ENCODE data around the gene SEC14L6. TPM values are rescaled to one million over a fixed set of nuclear protein-coding genes. Genes with fewer than 3 reads are reported as not detected.

SEC14L6 gene
- total and polyA plus RNA-seq, 9 of the 15 experiments (the other 6 are each of a cell fraction or from before 2014, with no cell fraction given): 0.29 to 6.1 (median 1.9) TPM

DNA sequence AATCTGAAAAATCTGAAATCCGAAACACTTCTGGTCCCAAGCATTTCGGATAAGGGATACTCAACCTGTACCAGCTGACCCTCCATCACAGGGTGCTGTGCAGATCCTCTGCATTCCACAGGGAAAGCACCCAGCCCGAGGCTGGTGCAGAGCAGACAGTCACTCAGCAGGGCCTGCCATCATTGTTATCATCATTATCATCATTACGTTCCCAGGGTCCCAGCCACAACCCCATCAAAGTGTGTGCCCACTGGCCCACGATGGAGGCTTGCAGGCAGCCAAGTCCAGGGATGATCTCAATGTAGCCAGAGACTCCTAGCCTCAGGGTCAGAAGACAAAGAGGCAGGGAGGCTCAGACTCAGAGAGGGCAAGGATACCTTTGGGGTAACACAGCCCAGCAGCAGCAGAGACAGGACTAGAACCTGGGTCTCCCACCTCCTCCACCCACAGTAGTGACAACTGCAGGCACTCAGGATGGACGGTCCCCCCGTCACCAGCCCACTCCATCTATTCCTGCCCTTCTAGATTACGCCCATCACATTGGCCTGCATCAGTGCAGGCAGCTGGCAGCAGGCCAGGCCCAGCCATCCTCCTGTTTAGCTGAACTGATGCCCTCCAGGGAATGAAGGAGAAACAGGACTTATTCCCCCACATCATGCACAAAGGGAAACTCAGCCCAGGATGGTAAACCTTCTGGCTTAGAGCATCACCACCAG is 17.7 kb upstream of the SEC14L6 start:
- Histone ChIP-seq H2AFZ (ENCODE audit: low read depth, low read length) (no peak overlapping the region), H4K20me1 (replicated peaks; ENCODE audit: control insufficient read depth, insufficient read depth, low read length) (no peaks in the 10 kb centered on the region), H3K27me3 (ENCODE audit: control insufficient read depth in 2 of 2, insufficient read depth in 2 of 2, low read length in 2 of 2) (peaks cover 0 to 7% of the 10 kb centered on the region in 2 experiments; a peak in 1 of 5 replicates), H3K9me3 (replicated peaks; ENCODE audit: control insufficient read depth, insufficient read depth, low read depth, low read length) (no peaks in the 10 kb centered on the region), H3K4me3 (no peak overlapping the region), H3K4me2 (ENCODE audit: insufficient read depth, low read length) (no peak overlapping the region), H3K9ac (ENCODE audit: insufficient read depth in 1 of 2, low read depth in 2 of 2, low read length in 2 of 2) (no peak overlapping the region), H3K9me1 (ENCODE audit: control insufficient read depth, insufficient read depth, low read length) (no peaks in the 10 kb centered on the region), H3K27ac (ENCODE audit: extremely low read depth, low read depth, low read length) (no peak overlapping the region), H3K79me2 (ENCODE audit: control insufficient read depth, insufficient read depth, low read length) (no peaks in the 10 kb centered on the region), H3K36me3 (ENCODE audit: control insufficient read depth, insufficient read depth, low read length) (no peaks in the 10 kb centered on the region), H3K4me1 (replicated peaks in 1 of 2; ENCODE audit: control insufficient read depth in 2 of 2, insufficient read depth in 2 of 2, low read length in 2 of 2) (peaks cover 0 to 14% of the 10 kb centered on the region in 2 experiments; a peak in 3 of 5 replicates)
- ChIA-PET CTCF (ENCODE audit: low intra/inter-chr PET ratio) (no interaction called here), POLR2A (no interaction called here)
- intact Hi-C loops (cut with micrococcal nuclease) (no loop called here), in situ Hi-C loops (cut with MboI) (no loop called here)
- ATAC-seq (no peak), DNase-seq (ENCODE audit: extremely low read depth in 1 of 4, low spot score in 3 of 4) (no peak), FAIRE-seq (no peak)
- TF ChIP-seq NFIC (IDR thresholded peaks at IDR 0.05) (peak; percentile 71), NFXL1 (CRISPR knock-in tag; IDR thresholded peaks at IDR 0.05) (no peak)
- no TSS peak for BruUV-seq (replicated peaks)
- 9% methylated on average over 8 of the region's 8 CpGs for WGBS (ENCODE audit: insufficient coverage, low coverage, missing lambda C conversion rate)

DNA sequence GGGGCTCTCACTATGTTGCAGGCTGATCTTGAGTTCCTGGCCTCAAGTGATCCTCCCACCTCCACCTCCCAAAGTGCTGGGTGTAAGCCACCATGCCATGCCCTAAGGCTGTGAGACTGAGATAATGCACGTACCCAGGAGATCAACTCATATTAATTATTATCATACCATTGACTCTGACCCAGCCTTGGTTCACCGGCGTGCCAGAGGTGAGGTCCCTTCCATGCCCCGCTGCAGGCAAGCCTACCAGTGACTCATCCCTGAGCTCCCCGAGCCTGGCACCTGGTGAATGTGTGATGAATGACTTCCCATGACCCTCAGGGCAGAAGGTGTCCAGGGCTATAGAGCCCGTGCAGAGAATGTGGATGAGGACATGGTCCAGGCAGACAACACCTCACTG is 15.8 kb upstream of the SEC14L6 start:
- H3K27me3 ChIP-seq (ENCODE audit: control insufficient read depth in 2 of 2, insufficient read depth in 2 of 2, low read length in 2 of 2): peaks cover 0 to 4% of the 10 kb centered on the region in 2 experiments; a peak in 1 of 5 replicates
- no peak overlapping the region for H3K27ac ChIP-seq (ENCODE audit: extremely low read depth, low read depth, low read length)
- H2AFZ ChIP-seq (ENCODE audit: low read depth, low read length): no peak overlapping the region
- H3K79me2 ChIP-seq (ENCODE audit: control insufficient read depth, insufficient read depth, low read length): no peaks in the 10 kb centered on the region
- H4K20me1 ChIP-seq (replicated peaks; ENCODE audit: control insufficient read depth, insufficient read depth, low read length): no peaks in the 10 kb centered on the region
- no peaks in the 10 kb centered on the region for H3K36me3 ChIP-seq (ENCODE audit: control insufficient read depth, insufficient read depth, low read length)
- H3K9me3 ChIP-seq (replicated peaks; ENCODE audit: control insufficient read depth, insufficient read depth, low read depth, low read length): no peaks in the 10 kb centered on the region
- no peak overlapping the region for H3K4me3 ChIP-seq
- 35% methylated on average over 5 of the region's 6 CpGs for whole genome bisulfite sequencing (ENCODE audit: insufficient coverage, low coverage, missing lambda C conversion rate)
- FAIRE-seq: no peak
- ChIA-PET POLR2A (interaction anchor here (0.8 kb wide), 2 partner anchors 29 to 272 kb away, joined by 3 to 5 read pairs; partner anchors contain the start of gene PES1), CTCF (ENCODE audit: low intra/inter-chr PET ratio) (no interaction called here)
- no peak overlapping the region for H3K9ac ChIP-seq (ENCODE audit: insufficient read depth in 1 of 2, low read depth in 2 of 2, low read length in 2 of 2)
- no peak for ATAC-seq
- in situ Hi-C loops (cut with MboI): no loop called here
- intact Hi-C loops (cut with micrococcal nuclease): no loop called here
- BruUV-seq (replicated peaks): no TSS peak
- H3K4me1 ChIP-seq (replicated peaks in 1 of 2; ENCODE audit: control insufficient read depth in 2 of 2, insufficient read depth in 2 of 2, low read length in 2 of 2): peaks cover 0 to 14% of the 10 kb centered on the region in 2 experiments; a peak in 3 of 5 replicates
- no peak overlapping the region for H3K4me2 ChIP-seq (ENCODE audit: insufficient read depth, low read length)
- no peaks in the 10 kb centered on the region for H3K9me1 ChIP-seq (ENCODE audit: control insufficient read depth, insufficient read depth, low read length)
- DNase-seq (ENCODE audit: extremely low read depth in 1 of 4, low spot score in 3 of 4): no peak
- TF ChIP-seq, protein P1, sequence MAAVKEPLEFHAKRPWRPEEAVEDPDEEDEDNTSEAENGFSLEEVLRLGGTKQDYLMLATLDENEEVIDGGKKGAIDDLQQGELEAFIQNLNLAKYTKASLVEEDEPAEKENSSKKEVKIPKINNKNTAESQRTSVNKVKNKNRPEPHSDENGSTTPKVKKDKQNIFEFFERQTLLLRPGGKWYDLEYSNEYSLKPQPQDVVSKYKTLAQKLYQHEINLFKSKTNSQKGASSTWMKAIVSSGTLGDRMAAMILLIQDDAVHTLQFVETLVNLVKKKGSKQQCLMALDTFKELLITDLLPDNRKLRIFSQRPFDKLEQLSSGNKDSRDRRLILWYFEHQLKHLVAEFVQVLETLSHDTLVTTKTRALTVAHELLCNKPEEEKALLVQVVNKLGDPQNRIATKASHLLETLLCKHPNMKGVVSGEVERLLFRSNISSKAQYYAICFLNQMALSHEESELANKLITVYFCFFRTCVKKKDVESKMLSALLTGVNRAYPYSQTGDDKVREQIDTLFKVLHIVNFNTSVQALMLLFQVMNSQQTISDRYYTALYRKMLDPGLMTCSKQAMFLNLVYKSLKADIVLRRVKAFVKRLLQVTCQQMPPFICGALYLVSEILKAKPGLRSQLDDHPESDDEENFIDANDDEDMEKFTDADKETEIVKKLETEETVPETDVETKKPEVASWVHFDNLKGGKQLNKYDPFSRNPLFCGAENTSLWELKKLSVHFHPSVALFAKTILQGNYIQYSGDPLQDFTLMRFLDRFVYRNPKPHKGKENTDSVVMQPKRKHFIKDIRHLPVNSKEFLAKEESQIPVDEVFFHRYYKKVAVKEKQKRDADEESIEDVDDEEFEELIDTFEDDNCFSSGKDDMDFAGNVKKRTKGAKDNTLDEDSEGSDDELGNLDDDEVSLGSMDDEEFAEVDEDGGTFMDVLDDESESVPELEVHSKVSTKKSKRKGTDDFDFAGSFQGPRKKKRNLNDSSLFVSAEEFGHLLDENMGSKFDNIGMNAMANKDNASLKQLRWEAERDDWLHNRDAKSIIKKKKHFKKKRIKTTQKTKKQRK (IDR thresholded peaks at IDR 0.05; ENCODE audit: borderline replicate concordance, low read depth, low read length): no peak
- TF ChIP-seq, protein P2, sequence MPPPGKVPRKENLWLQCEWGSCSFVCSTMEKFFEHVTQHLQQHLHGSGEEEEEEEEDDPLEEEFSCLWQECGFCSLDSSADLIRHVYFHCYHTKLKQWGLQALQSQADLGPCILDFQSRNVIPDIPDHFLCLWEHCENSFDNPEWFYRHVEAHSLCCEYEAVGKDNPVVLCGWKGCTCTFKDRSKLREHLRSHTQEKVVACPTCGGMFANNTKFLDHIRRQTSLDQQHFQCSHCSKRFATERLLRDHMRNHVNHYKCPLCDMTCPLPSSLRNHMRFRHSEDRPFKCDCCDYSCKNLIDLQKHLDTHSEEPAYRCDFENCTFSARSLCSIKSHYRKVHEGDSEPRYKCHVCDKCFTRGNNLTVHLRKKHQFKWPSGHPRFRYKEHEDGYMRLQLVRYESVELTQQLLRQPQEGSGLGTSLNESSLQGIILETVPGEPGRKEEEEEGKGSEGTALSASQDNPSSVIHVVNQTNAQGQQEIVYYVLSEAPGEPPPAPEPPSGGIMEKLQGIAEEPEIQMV (tag; conservative IDR thresholded peaks at IDR 0.05; ENCODE audit: low read depth): no peak
- no peak for TF ChIP-seq ZNF696 (CRISPR knock-in tag; conservative IDR thresholded peaks at IDR 0.05)
- TF ChIP-seq KAT7 (CRISPR knock-in tag; IDR thresholded peaks at IDR 0.05; ENCODE audit: borderline replicate concordance): no peak
- TF ChIP-seq RBM22 (IDR thresholded peaks at IDR 0.05; ENCODE audit: low read depth, low read length, poor library complexity, severe bottlenecking): no peak
- no peak for TF ChIP-seq HDAC6 (IDR thresholded peaks at IDR 0.05; ENCODE audit: low read depth, low read length)
- TF ChIP-seq SMAD4 (CRISPR knock-in tag; conservative IDR thresholded peaks at IDR 0.05): no peak
- TF ChIP-seq EZH2 (IDR thresholded peaks at IDR 0.05; ENCODE audit: borderline replicate concordance, low read depth, low read length): no peak
